DOHH2 (cell line): ENCODE results near the gene DPP8.

Source experiments
- CTCF ChIP-seq: fragments of 200-600 bp; sonication (generic); IDR thresholded peaks from one replicate; pipeline ENCODE4 v1.5.1; 2014; ENCODE audit warnings: antibody characterized with exemption, mild to moderate bottlenecking, low read depth, low read length; ENCODE audit not compliant: poor library complexity, severe bottlenecking
- EZH2phosphoT487 ChIP-seq: fragments of 200-600 bp; sonication (generic); IDR thresholded peaks from 2 replicates; pipeline ENCODE4 v1.6.1; 2017; ENCODE audit warnings: borderline replicate concordance, mild to moderate bottlenecking, antibody characterized with exemption, low read length, moderate library complexity, mixed read lengths

- no peak for TF ChIP-seq CTCF
- no peak for TF ChIP-seq EZH2phosphoT487
Measured at GRCh38 chr15:65402961-65403360, 114.5 kb downstream of the DPP8 start.
